H9 (cell line): ENCODE data around the gene B3GAT3. TPM values are rescaled to one million over a fixed set of nuclear protein-coding genes. Genes with fewer than 3 reads are reported as not detected.
"Not testable (repeated sequence)": the region's sequence is repeated elsewhere in the genome, so short reads cannot be mapped to it uniquely, and the experiment has no call there.

Source experiments
- DNase-seq: peaks from one replicate; pipeline ENCODE4 v3.0.0-alpha.2; 2017
- H2AFZ ChIP-seq: one replicate; pipeline ENCODE4 v1.6.1; 2013; ENCODE audit warnings: mild to moderate bottlenecking, low read length, control low read depth, moderate library complexity
- H2AK5ac ChIP-seq: 2 replicates; pipeline ENCODE4 v1.6.1; 2013; ENCODE audit warnings: low read length, control low read depth, mixed read lengths; ENCODE audit not compliant: insufficient read length
- H2BK120ac ChIP-seq: one replicate; pipeline ENCODE4 v1.6.1; 2013; ENCODE audit warnings: low read depth, mild to moderate bottlenecking, low read length, control low read depth, inconsistent platforms; ENCODE audit not compliant: poor library complexity, severe bottlenecking
- H2BK12ac ChIP-seq: 2 replicates; pipeline ENCODE4 v1.6.1; 2013; ENCODE audit warnings: low read length, control low read depth, mixed read lengths, low read depth; ENCODE audit not compliant: insufficient read length
- H2BK15ac ChIP-seq: 2 replicates; pipeline ENCODE4 v1.6.1; 2013; ENCODE audit warnings: low read depth, low read length, control low read depth
- H2BK20ac ChIP-seq: one replicate; pipeline ENCODE4 v1.6.1; 2013; ENCODE audit warnings: low read depth, mild to moderate bottlenecking, low read length, control low read depth, inconsistent platforms; ENCODE audit not compliant: poor library complexity, severe bottlenecking
- H2BK5ac ChIP-seq: 2 replicates; pipeline ENCODE4 v1.6.1; 2013; ENCODE audit warnings: low read length, control low read depth, mixed read lengths; ENCODE audit not compliant: insufficient read length
- H3K14ac ChIP-seq: 2 replicates; pipeline ENCODE4 v1.6.1; 2013; ENCODE audit warnings: low read length, control low read depth; ENCODE audit not compliant: insufficient read depth
- H3K18ac ChIP-seq: 2 replicates; pipeline ENCODE4 v1.6.1; 2013; ENCODE audit warnings: low read depth, mild to moderate bottlenecking, mixed read lengths, low read length, control low read depth; ENCODE audit not compliant: insufficient read length
- H3K23ac ChIP-seq: 2 replicates; pipeline ENCODE4 v1.6.1; 2013; ENCODE audit warnings: low read length, control low read depth, mixed read lengths, low read depth; ENCODE audit not compliant: insufficient read length
- H3K23me2 ChIP-seq: 2 replicates; pipeline ENCODE4 v1.6.1; 2013; ENCODE audit warnings: low read depth, mild to moderate bottlenecking, mixed read lengths, low read length, control low read depth; ENCODE audit not compliant: insufficient read length, poor library complexity, severe bottlenecking
- H3K27ac ChIP-seq: 2 replicates; pipeline ENCODE4 v1.5.1; 2013; ENCODE audit warnings: low read length, control low read depth, mixed read lengths, low read depth; ENCODE audit not compliant: insufficient read length
- H3K27me3 ChIP-seq: 2 replicates; pipeline ENCODE4 v1.6.1; 2013; ENCODE audit warnings: low read length, control low read depth, inconsistent platforms; ENCODE audit not compliant: insufficient read depth
- H3K4ac ChIP-seq: 2 replicates; pipeline ENCODE4 v1.6.1; 2013; ENCODE audit warnings: low read depth, mild to moderate bottlenecking, control low read depth, inconsistent platforms, low read length, moderate library complexity
- H3K4me1 ChIP-seq: 2 replicates; pipeline ENCODE4 v1.6.1; 2013; ENCODE audit warnings: low read length, control low read depth, inconsistent platforms; ENCODE audit not compliant: insufficient read depth
- H3K4me2 ChIP-seq: 2 replicates; pipeline ENCODE4 v1.6.1; 2013; ENCODE audit warnings: low read length, control low read depth, mixed read lengths; ENCODE audit not compliant: insufficient read length, insufficient read depth
- H3K56ac ChIP-seq: 2 replicates; pipeline ENCODE4 v1.6.1; 2013; ENCODE audit warnings: low read depth, mild to moderate bottlenecking, mixed read lengths, low read length, control low read depth; ENCODE audit not compliant: insufficient read length
- H3K79me1 ChIP-seq: 2 replicates; pipeline ENCODE4 v1.6.1; 2013; ENCODE audit warnings: low read depth, mild to moderate bottlenecking, moderate library complexity, low read length, control low read depth, inconsistent platforms; ENCODE audit not compliant: insufficient read depth, poor library complexity, severe bottlenecking
- H3K79me2 ChIP-seq: 2 replicates; pipeline ENCODE4 v1.6.1; 2013; ENCODE audit warnings: low read length, control low read depth, inconsistent platforms; ENCODE audit not compliant: insufficient read depth
- H3K9ac ChIP-seq: 2 replicates; pipeline ENCODE4 v1.6.1; 2013; ENCODE audit warnings: low read length, control low read depth, mixed read lengths; ENCODE audit not compliant: insufficient read length; ENCODE audit errors: extremely low read depth
- H3K9me3 ChIP-seq: one replicate; pipeline ENCODE4 v1.6.1; 2013; ENCODE audit warnings: low read depth, low read length, inconsistent platforms; ENCODE audit not compliant: control insufficient read depth
- H3T11ph ChIP-seq: one replicate; pipeline ENCODE4 v1.6.1; 2013; ENCODE audit warnings: mild to moderate bottlenecking, low read length, control low read depth, inconsistent platforms
- H4K20me1 ChIP-seq: one replicate; pipeline ENCODE4 v1.6.1; 2013; ENCODE audit not compliant: control insufficient read depth, insufficient read length, insufficient read depth
- H4K5ac ChIP-seq: 2 replicates; pipeline ENCODE4 v1.6.1; 2013; ENCODE audit warnings: low read depth, mild to moderate bottlenecking, mixed read lengths, low read length, control low read depth; ENCODE audit not compliant: insufficient read length
- H4K8ac ChIP-seq: replicated peaks from 2 replicates; pipeline ENCODE4 v1.6.1; 2013; ENCODE audit warnings: low read length, control low read depth, mixed read lengths, low read depth; ENCODE audit not compliant: insufficient read length
- H4K91ac ChIP-seq: 2 replicates; pipeline ENCODE4 v1.6.1; 2013; ENCODE audit warnings: low read depth, mild to moderate bottlenecking, moderate library complexity, mixed read lengths, low read length, control low read depth; ENCODE audit not compliant: insufficient read length
- H3K27ac Mint-ChIP-seq, 3 experiments: 2 replicates in 2 of 3; 3 replicates in 1 of 3; pipeline ENCODE4 v1.8.0; 2020 to 2021; ENCODE audit warnings: mixed read lengths in 3 of 3, mild to moderate bottlenecking in 1 of 3, moderate library complexity in 1 of 3
- H3K27me3 Mint-ChIP-seq: 2 replicates; pipeline ENCODE4 v1.8.0; 2021; ENCODE audit warnings: low read depth, mild to moderate bottlenecking, moderate library complexity, mixed read lengths
- H3K36me3 Mint-ChIP-seq, 3 experiments: 2 replicates in 2 of 3; 3 replicates in 1 of 3; pipeline ENCODE4 v1.8.0; 2020 to 2021; ENCODE audit warnings: low read depth in 3 of 3, mixed read lengths in 3 of 3; ENCODE audit not compliant: insufficient read depth in 1 of 3
- H3K4me1 Mint-ChIP-seq, 2 experiments: 2 replicates each; pipeline ENCODE4 v1.8.0; 2020; ENCODE audit warnings: mixed read lengths in 2 of 2
- H3K4me3 Mint-ChIP-seq, 2 experiments: 2 replicates in 1 of 2; 3 replicates in 1 of 2; pipeline ENCODE4 v1.8.0; 2020 to 2021; ENCODE audit warnings: mild to moderate bottlenecking in 2 of 2, mixed read lengths in 2 of 2, moderate library complexity in 1 of 2
- H3K9me3 Mint-ChIP-seq, 2 experiments: 2 replicates in 1 of 2; 3 replicates in 1 of 2; pipeline ENCODE4 v1.8.0; 2020; ENCODE audit warnings: mild to moderate bottlenecking in 2 of 2, mixed read lengths in 2 of 2, moderate library complexity in 1 of 2
- WGBS: extraction: QIAGEN DNeasy Blood & Tissue Kit; methylation state at CpG from one replicate; pipeline ENCODE4 v1.1.7; 2013; ENCODE audit warnings: missing lambda C conversion rate, low lambda C conversion rate, mixed read lengths; ENCODE audit not compliant: insufficient read length; ENCODE audit errors: extremely low coverage; 5-methylcytosine and 5-hydroxymethylcytosine counted together
- total RNA-seq: library from RNA; stranded (reverse); gene quantifications from 2 replicates; pipeline ENCODE4 v1.2.1, GENCODE V29; 2021
- TF ChIP-seq, protein P1 (sequence below): fragments of 200-600 bp; sonication (generic); conservative IDR thresholded peaks from 3 replicates; pipeline ENCODE4 v1.8.0; 2021; ENCODE audit warnings: antibody characterized with exemption, mild to moderate bottlenecking

The B3GAT3 gene
- total RNA-seq, 1 experiment from 2014 or later, result 30.8 TPM

DNA sequence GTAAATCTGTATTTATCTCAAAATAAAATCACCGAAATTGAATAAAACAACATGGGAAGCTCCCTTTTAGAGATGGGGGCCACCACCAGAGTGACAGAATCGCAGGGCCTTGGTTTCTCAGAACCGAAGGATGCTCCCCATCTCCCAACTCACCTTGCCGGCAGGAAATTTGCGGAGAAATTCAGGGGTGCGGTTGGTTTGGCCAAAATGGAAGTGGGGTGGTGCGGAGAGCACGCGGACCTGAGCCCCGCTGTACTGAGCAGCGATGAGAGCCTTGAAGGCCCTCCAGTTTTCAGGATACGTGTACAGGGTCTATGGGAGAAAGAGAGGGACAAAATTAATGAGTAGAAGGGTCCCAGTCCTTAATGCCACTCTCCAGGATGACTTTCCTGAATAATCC, 49.4 kb downstream of the B3GAT3 start:
- H3K79me1 ChIP-seq, result peaks cover 8% of the 10 kb centered on the region
- no peak overlapping the region for H3K23ac ChIP-seq
- no peaks in the 10 kb centered on the region for H3K27me3 ChIP-seq
- peaks cover 13% of the 10 kb centered on the region for H3K23me2 ChIP-seq
- H2BK15ac ChIP-seq, result no peak overlapping the region
- H3K9ac ChIP-seq, result peak overlapping the region; percentile 92
- peak overlapping the region; percentile 95 to 99 (median 99); a peak in 6 of 7 replicates for H3K27ac Mint-ChIP-seq
- no peaks in the 10 kb centered on the region for H3K4me1 ChIP-seq
- no peak for DNase-seq
- no peak overlapping the region for H2BK20ac ChIP-seq
- H2AFZ ChIP-seq, result no peak overlapping the region
- H3K4me2 ChIP-seq, result peak overlapping the region; percentile 88
- no peaks in the 10 kb centered on the region for H4K20me1 ChIP-seq
- no peak overlapping the region for H3K27ac ChIP-seq
- no peak overlapping the region for H4K91ac ChIP-seq
- no peak overlapping the region for H3K14ac ChIP-seq
- WGBS, result no CpG with 5 or more reads among the region's 12 CpGs
- H3T11ph ChIP-seq, result no peak overlapping the region
- peaks cover 51 to 79% (median 74%) of the 10 kb centered on the region in 3 experiments for H3K36me3 Mint-ChIP-seq
- peaks cover 12% of the 10 kb centered on the region; the same call in 1 of the 2 replicates for H3K79me2 ChIP-seq
- no peak overlapping the region for H3K56ac ChIP-seq
- no peak overlapping the region for H2BK120ac ChIP-seq
- TF ChIP-seq, protein P1, sequence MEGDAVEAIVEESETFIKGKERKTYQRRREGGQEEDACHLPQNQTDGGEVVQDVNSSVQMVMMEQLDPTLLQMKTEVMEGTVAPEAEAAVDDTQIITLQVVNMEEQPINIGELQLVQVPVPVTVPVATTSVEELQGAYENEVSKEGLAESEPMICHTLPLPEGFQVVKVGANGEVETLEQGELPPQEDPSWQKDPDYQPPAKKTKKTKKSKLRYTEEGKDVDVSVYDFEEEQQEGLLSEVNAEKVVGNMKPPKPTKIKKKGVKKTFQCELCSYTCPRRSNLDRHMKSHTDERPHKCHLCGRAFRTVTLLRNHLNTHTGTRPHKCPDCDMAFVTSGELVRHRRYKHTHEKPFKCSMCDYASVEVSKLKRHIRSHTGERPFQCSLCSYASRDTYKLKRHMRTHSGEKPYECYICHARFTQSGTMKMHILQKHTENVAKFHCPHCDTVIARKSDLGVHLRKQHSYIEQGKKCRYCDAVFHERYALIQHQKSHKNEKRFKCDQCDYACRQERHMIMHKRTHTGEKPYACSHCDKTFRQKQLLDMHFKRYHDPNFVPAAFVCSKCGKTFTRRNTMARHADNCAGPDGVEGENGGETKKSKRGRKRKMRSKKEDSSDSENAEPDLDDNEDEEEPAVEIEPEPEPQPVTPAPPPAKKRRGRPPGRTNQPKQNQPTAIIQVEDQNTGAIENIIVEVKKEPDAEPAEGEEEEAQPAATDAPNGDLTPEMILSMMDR, result no peak
- H3K9me3 ChIP-seq, result no peaks in the 10 kb centered on the region
- no peak overlapping the region for H4K5ac ChIP-seq
- H2BK12ac ChIP-seq, result no peak overlapping the region
- no peak overlapping the region for H3K4ac ChIP-seq
- no peak overlapping the region for H2AK5ac ChIP-seq
- H4K8ac ChIP-seq, result no peak overlapping the region
- peaks cover 38 to 39% of the 10 kb centered on the region in 2 experiments for H3K4me1 Mint-ChIP-seq
- H3K4me3 Mint-ChIP-seq, result peak overlapping the region; percentile 99 to 100
- no peaks in the 10 kb centered on the region for H3K9me3 Mint-ChIP-seq
- H3K27me3 Mint-ChIP-seq, result no peaks in the 10 kb centered on the region
- no peak overlapping the region for H2BK5ac ChIP-seq
- no peak overlapping the region for H3K18ac ChIP-seq

DNA sequence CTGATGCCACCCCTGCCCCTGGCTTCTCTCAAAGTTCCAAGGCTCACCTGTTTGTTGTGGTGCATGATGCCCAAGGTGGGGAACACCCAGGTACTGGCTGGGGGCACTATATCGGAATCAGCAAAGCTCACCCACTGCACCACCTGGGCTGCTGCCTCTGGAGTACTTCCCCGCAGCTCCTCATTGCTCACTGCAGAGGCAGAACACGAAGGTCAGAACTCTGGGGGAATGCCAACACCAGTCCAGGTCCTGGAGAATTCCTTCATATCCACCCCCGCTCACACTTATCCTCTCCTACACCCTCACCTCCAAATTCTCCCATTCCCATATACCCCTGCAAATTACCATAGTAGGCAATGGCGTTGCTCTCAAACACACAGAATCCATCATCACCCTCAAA, 50.3 kb downstream of the B3GAT3 start:
- H3K4me2 ChIP-seq, H3K27me3 Mint-ChIP-seq: not testable (repeated sequence)
- peak overlapping the region; percentile 68 to 85 (median 78); a peak in 6 of 7 replicates for H3K27ac Mint-ChIP-seq

More for the DNA sequence above, 50.3 kb downstream of the B3GAT3 start:
- Mint-ChIP-seq H3K4me3 (peak overlapping the region; percentile 99 to 100), H3K36me3 (peaks cover 59 to 79% (median 74%) of the 10 kb centered on the region in 3 experiments), H3K4me1 (peaks cover 39 to 44% of the 10 kb centered on the region in 2 experiments)
- H3T11ph ChIP-seq, H3K79me1 ChIP-seq, H2BK5ac ChIP-seq, H3K4ac ChIP-seq, H2AK5ac ChIP-seq, H3K18ac ChIP-seq, H2BK12ac ChIP-seq, H3K9ac ChIP-seq, H2AFZ ChIP-seq, H2BK15ac ChIP-seq, H3K4me1 ChIP-seq, H4K20me1 ChIP-seq, H4K91ac ChIP-seq, H3K27me3 ChIP-seq, H3K27ac ChIP-seq, H3K9me3 Mint-ChIP-seq, H3K9me3 ChIP-seq, H4K8ac ChIP-seq, H3K14ac ChIP-seq, H2BK120ac ChIP-seq, H2BK20ac ChIP-seq, H3K56ac ChIP-seq, DNase-seq, H3K23ac ChIP-seq, H4K5ac ChIP-seq: not testable (repeated sequence)
- Histone ChIP-seq H3K23me2 (peaks cover 13% of the 10 kb centered on the region), H3K79me2 (peaks cover 12% of the 10 kb centered on the region; the same call in 1 of the 2 replicates)
- no CpG with 5 or more reads among the region's 5 CpGs for WGBS
